H1 (cell line): ENCODE measurements around the gene HIPK2. TPM values are rescaled to one million over a fixed set of nuclear protein-coding genes. Genes with fewer than 3 reads are reported as not detected.

Experiments used
- CTCF ChIA-PET: fragments of 300-600 bp; sonication (Branson Sonifier 250); formaldehyde crosslinking; loops from one replicate; lab custom pipeline; 2021; ENCODE audit not compliant: partially characterized antibody; lab: Charles Lee
- POLR2A ChIA-PET: fragments of 300-600 bp; sonication (Branson Sonifier 250); formaldehyde crosslinking; loops from one replicate; lab custom pipeline; 2021; ENCODE audit warnings: inconsistent platforms; ENCODE audit not compliant: partially characterized antibody; lab: Charles Lee
- DNase-seq, 2 experiments: peaks; one replicate each; pipeline versions ENCODE4 v3.0.0 to v3.0.0-alpha.2; 2010 to 2022; ENCODE audit warnings: low spot score in 2 of 2, low read depth in 1 of 2, mixed read lengths in 1 of 2
- FAIRE-seq: peaks from 2 replicates; lab custom pipeline; 2011; peaks lifted over from hg19 to GRCh38; lab: Jason Lieb, UNC
- H2AFZ ChIP-seq: 2 replicates; pipeline ENCODE4 v1.8.1; 2012; ENCODE audit warnings: low read length, inconsistent platforms
- H2AK5ac ChIP-seq: 2 replicates; pipeline ENCODE4 v1.6.1; 2013; ENCODE audit warnings: low read depth, low read length
- H2BK120ac ChIP-seq: replicated peaks from 2 replicates; pipeline ENCODE3; 2013; ENCODE audit warnings: low read depth, low read length, inconsistent platforms
- H2BK12ac ChIP-seq: 2 replicates; pipeline ENCODE4 v1.6.1; 2013; ENCODE audit warnings: low read depth, low read length
- H2BK15ac ChIP-seq: 2 replicates; pipeline ENCODE4 v1.6.1; 2013; ENCODE audit warnings: low read length
- H2BK20ac ChIP-seq: 2 replicates; pipeline ENCODE4 v1.6.1; 2013; ENCODE audit warnings: low read length
- H2BK5ac ChIP-seq: 2 replicates; pipeline ENCODE4 v1.6.1; 2013; ENCODE audit warnings: low read depth, low read length
- H3K14ac ChIP-seq: 2 replicates; pipeline ENCODE4 v1.6.1; 2013; ENCODE audit warnings: inconsistent platforms; ENCODE audit not compliant: insufficient read length
- H3K18ac ChIP-seq: 2 replicates; pipeline ENCODE4 v1.6.1; 2013; ENCODE audit warnings: low read length; ENCODE audit errors: extremely low read depth
- H3K23ac ChIP-seq: 2 replicates; pipeline ENCODE4 v1.6.1; 2013; ENCODE audit warnings: inconsistent platforms; ENCODE audit not compliant: insufficient read length
- H3K23me2 ChIP-seq: 2 replicates; pipeline ENCODE4 v1.6.1; 2013; ENCODE audit warnings: low read depth, low read length
- H3K27ac ChIP-seq: 2 replicates; pipeline ENCODE4 v1.6.1; 2011; ENCODE audit warnings: low read depth, low read length, inconsistent platforms
- H3K27me3 ChIP-seq, 4 experiments: replicated peaks in 1 of 4; 1 replicate in 1 of 4; 2 replicates in 3 of 4; pipeline versions ENCODE4 v1.6.1 to v1.8.1; 2011 to 2013; ENCODE audit warnings: low read length in 3 of 4, mild to moderate bottlenecking in 3 of 4, inconsistent platforms in 2 of 4, mixed read lengths in 2 of 4, moderate library complexity in 1 of 4; ENCODE audit not compliant: control insufficient read depth in 3 of 4, insufficient read depth in 3 of 4; ENCODE audit errors: extremely low read depth in 1 of 4
- H3K36me3 ChIP-seq, 4 experiments: 2 replicates each; pipeline versions ENCODE4 v1.6.1 to v1.8.1; 2011 to 2013; ENCODE audit warnings: mild to moderate bottlenecking in 4 of 4, low read length in 3 of 4, moderate library complexity in 2 of 4, control low read depth in 1 of 4, inconsistent platforms in 1 of 4; ENCODE audit not compliant: insufficient read depth in 4 of 4, control insufficient read depth in 2 of 4
- H3K4ac ChIP-seq: replicated peaks from 2 replicates; pipeline ENCODE3; 2013; ENCODE audit warnings: low read length, low read depth, mixed read lengths, inconsistent platforms; ENCODE audit not compliant: insufficient read length
- H3K4me1 ChIP-seq, 4 experiments: replicated peaks in 1 of 4; 1 replicate in 1 of 4; 2 replicates in 3 of 4; pipeline versions ENCODE4 v1.6.1 to v1.8.1; 2011 to 2013; ENCODE audit warnings: low read length in 3 of 4, inconsistent platforms in 2 of 4, mixed read lengths in 1 of 4; ENCODE audit not compliant: insufficient read depth in 4 of 4, control insufficient read depth in 3 of 4
- H3K4me2 ChIP-seq, 2 experiments: 2 replicates each; pipeline versions ENCODE4 v1.6.1 to v1.8.1; 2011 to 2013; ENCODE audit warnings: low read depth in 2 of 2, low read length in 2 of 2, control low read depth in 1 of 2, inconsistent platforms in 1 of 2, mild to moderate bottlenecking in 1 of 2; ENCODE audit not compliant: insufficient read depth in 1 of 2
- H3K4me3 ChIP-seq, 4 experiments: fragments of 200-600, 300-600 bp in 1 of 4; sonication (generic), shearing (Covaris generic), sonication (Bioruptor Twin) in 1 of 4; 2 replicates each; pipeline versions ENCODE4 v1.5.1 to v1.8.1; 2011 to 2016; ENCODE audit warnings: low read length in 4 of 4, low read depth in 3 of 4, control low read depth in 2 of 4, inconsistent platforms in 2 of 4, mild to moderate bottlenecking in 2 of 4, mixed read lengths in 1 of 4, moderate library complexity in 1 of 4; ENCODE audit not compliant: insufficient read depth in 2 of 4; ENCODE audit errors: extremely low read depth in 1 of 4
- H3K56ac ChIP-seq: replicated peaks from 2 replicates; pipeline ENCODE3; 2013; ENCODE audit warnings: low read depth, mild to moderate bottlenecking, mixed read lengths, low read length, inconsistent platforms; ENCODE audit not compliant: insufficient read length
- H3K79me1 ChIP-seq: 2 replicates; pipeline ENCODE4 v1.6.1; 2013; ENCODE audit warnings: low read depth, low read length, control low read depth
- H3K79me2 ChIP-seq, 2 experiments: 2 replicates each; pipeline versions ENCODE4 v1.6.1 to v1.8.1; 2012 to 2013; ENCODE audit warnings: low read length in 2 of 2, mild to moderate bottlenecking in 2 of 2, inconsistent platforms in 1 of 2; ENCODE audit not compliant: insufficient read depth in 2 of 2, control insufficient read depth in 1 of 2
- H3K9ac ChIP-seq, 4 experiments: replicated peaks in 1 of 4; 1 replicate in 1 of 4; 2 replicates in 3 of 4; pipeline versions ENCODE4 v1.6.1 to v1.8.1; 2011 to 2013; ENCODE audit warnings: low read depth in 3 of 4, low read length in 3 of 4, control low read depth in 2 of 4, mild to moderate bottlenecking in 2 of 4, moderate library complexity in 2 of 4, inconsistent platforms in 1 of 4; ENCODE audit errors: extremely low read depth in 1 of 4
- H3K9me3 ChIP-seq, 2 experiments: 2 replicates each; pipeline versions ENCODE4 v1.6.1 to v1.8.1; 2012 to 2013; ENCODE audit warnings: mild to moderate bottlenecking in 2 of 2, moderate library complexity in 2 of 2, control low read depth in 1 of 2, inconsistent platforms in 1 of 2, low read depth in 1 of 2, low read length in 1 of 2, mixed read lengths in 1 of 2; ENCODE audit not compliant: insufficient read depth in 2 of 2
- H4K20me1 ChIP-seq, 2 experiments: replicated peaks in 1 of 2; 2 replicates each; pipeline versions ENCODE3 to v1.8.1; 2011 to 2013; ENCODE audit warnings: inconsistent platforms in 2 of 2, low read length in 2 of 2, mild to moderate bottlenecking in 1 of 2; ENCODE audit not compliant: insufficient read depth in 2 of 2, control insufficient read depth in 1 of 2
- H4K5ac ChIP-seq: 2 replicates; pipeline ENCODE4 v1.6.1; 2013; ENCODE audit warnings: low read length, low read depth, mixed read lengths, inconsistent platforms; ENCODE audit not compliant: insufficient read length
- H4K8ac ChIP-seq: 2 replicates; pipeline ENCODE4 v1.8.0; 2013; ENCODE audit warnings: mild to moderate bottlenecking, moderate library complexity, low read length, inconsistent platforms; ENCODE audit not compliant: insufficient read depth; ENCODE audit errors: extremely low read depth
- H4K91ac ChIP-seq: replicated peaks from 2 replicates; pipeline ENCODE3; 2013; ENCODE audit warnings: low read length, mixed read lengths, inconsistent platforms; ENCODE audit not compliant: insufficient read length
- ATF2 ChIP-seq: IDR thresholded peaks from 2 replicates; pipeline ENCODE4 v1.6.1; 2012; ENCODE audit warnings: low read length, inconsistent platforms
- CEBPB ChIP-seq: IDR thresholded peaks from 2 replicates; pipeline ENCODE4 v1.6.1; 2012; ENCODE audit warnings: low read depth, low read length
- GABPA ChIP-seq: IDR thresholded peaks from 2 replicates; pipeline ENCODE4 v1.6.1; 2011; ENCODE audit warnings: mild to moderate bottlenecking, low read length, moderate library complexity, borderline replicate concordance; ENCODE audit not compliant: insufficient read depth
- JUN ChIP-seq: IDR thresholded peaks from 2 replicates; pipeline ENCODE4 v1.6.1; 2011; ENCODE audit warnings: low read depth, mild to moderate bottlenecking, improper control_type of control experiment, low read length
- SAP30 ChIP-seq: fragments of 300-600 bp; sonication (generic); IDR thresholded peaks from 2 replicates; pipeline ENCODE4 v1.7.1; 2012; ENCODE audit warnings: low read length, moderate library complexity, mild to moderate bottlenecking, inconsistent platforms; ENCODE audit not compliant: insufficient read depth, insufficient replicate concordance
- SIX5 ChIP-seq: IDR thresholded peaks from 2 replicates; pipeline ENCODE4 v1.6.1; 2011; ENCODE audit warnings: mild to moderate bottlenecking, low read depth, low read length
- SRF ChIP-seq: IDR thresholded peaks from 2 replicates; pipeline ENCODE4 v1.6.1; 2011; ENCODE audit warnings: mild to moderate bottlenecking, low read depth, low read length, moderate library complexity
- WGBS, 2 experiments: shearing (Covaris generic) in 1 of 2; methylation state at CpG; one replicate each; pipeline versions ENCODE4 v1.1.6 to v1.1.7; 2013 to 2015; ENCODE audit warnings: low lambda C conversion rate in 2 of 2, mixed read lengths in 2 of 2, inconsistent platforms in 1 of 2, low coverage in 1 of 2, missing lambda C conversion rate in 1 of 2; ENCODE audit not compliant: insufficient replicate concordance in 2 of 2, insufficient coverage in 1 of 2, insufficient read length in 1 of 2; ENCODE audit errors: extremely low coverage in 1 of 2, missing lambda C conversion rate in 1 of 2; 5-methylcytosine and 5-hydroxymethylcytosine counted together
- polyA plus RNA-seq, 7 experiments: library from polyadenylated mRNA; depleted of rRNA in 3 of 7; stranded (reverse) in 5 of 7; unstranded in 2 of 7; fragments of >200 nt in 5 of 7; fragments of 200-250 nt in 2 of 7; gene quantifications; 1 replicate in 5 of 7; 2 replicates in 1 of 7; 4 replicates in 1 of 7; pipeline versions ENCODE4 v1.2.1 to v1.2.3, GENCODE V29; 2011 to 2013; ENCODE audit warnings: missing spikeins in 2 of 7, mixed read lengths in 2 of 7
- total RNA-seq: library from RNA; stranded (reverse); fragmentation: NEBNext Ultra II Directional; extraction: Animal tissue kit (Norgen Biotek cat#: 25700); gene quantifications from 2 replicates; pipeline ENCODE4 v1.2.1, GENCODE V29; 2021

Gene HIPK2
- total and polyA plus RNA-seq, 2 of the 8 experiments (the other 6 are each of a cell fraction or from before 2014, with no cell fraction given) = 8.3 to 24.3 TPM

GRCh38 chr7:139695588-139695987 is 82.2 kb downstream of the HIPK2 start:
- Histone ChIP-seq H3K9ac (no peak overlapping the region), H2AK5ac (no peak overlapping the region), H4K5ac (no peak overlapping the region), H4K91ac (no peak overlapping the region), H3K18ac (no peak overlapping the region), H3K79me1 (no peaks in the 10 kb centered on the region; the same call in 1 of the 2 replicates), H4K20me1 (peaks cover 0 to 2% of the 10 kb centered on the region in 2 experiments), H3K27ac (no peak overlapping the region), H2BK15ac (no peak overlapping the region), H3K9me3 (no peaks in the 10 kb centered on the region), H3K23me2 (no peaks in the 10 kb centered on the region), H3K23ac (no peak overlapping the region), H3K4me2 (no peak overlapping the region), H3K36me3 (no peaks in the 10 kb centered on the region), H3K4me1 (peaks cover 3 to 11% (median 6%) of the 10 kb centered on the region in 4 experiments), H3K4ac (no peak overlapping the region), H2BK5ac (no peak overlapping the region), H3K27me3 (no peaks in the 10 kb centered on the region), H4K8ac (no peak overlapping the region), H2BK20ac (no peak overlapping the region), H3K56ac (no peak overlapping the region), H3K4me3 (no peak overlapping the region), H2BK120ac (no peak overlapping the region), H3K79me2 (no peaks in the 10 kb centered on the region), H3K14ac (no peak overlapping the region), H2AFZ (no peak overlapping the region), H2BK12ac (no peak overlapping the region)
- POLR2A ChIA-PET = no interaction called here
- TF ChIP-seq SAP30 = no peak
- no peak for TF ChIP-seq GABPA
- TF ChIP-seq SRF = no peak
- TF ChIP-seq SIX5 = no peak
- TF ChIP-seq JUN = no peak
- no peak for TF ChIP-seq ATF2
- TF ChIP-seq CEBPB = no peak
- DNase-seq (no peak), FAIRE-seq (no peak)
- 86% methylated on average over 1 of the region's 1 CpG; no CpG with 5 or more reads in 1 of the 2 experiments for WGBS, 2 experiments
- CTCF ChIA-PET = interaction anchor here (0.7 to 1.4 kb wide), 2 partner anchors 19 to 588 kb away, joined by 3 to 5 read pairs; no protein-coding TSS in a partner anchor
